OCI-LY7 (cell line): Measurements from ENCODE around the gene KCTD18. TPM values are rescaled to one million over a fixed set of nuclear protein-coding genes. Genes with fewer than 3 reads are reported as not detected.

ENCODE experiments used
- BruUV-seq: library from RNA; stranded (reverse); fragments of 400-500 nt; replicated peaks from 2 replicates; lab custom pipeline; 2021; lab: Mats Ljungman, UMichigan
- CTCF ChIA-PET: fragments of 300-600 bp; sonication (Branson Sonifier 250); formaldehyde crosslinking; loops from one replicate; lab custom pipeline; 2022; ENCODE audit warnings: antibody characterized with exemption; ENCODE audit not compliant: unreplicated experiment; lab: Charles Lee
- POLR2A ChIA-PET: fragments of 300-600 bp; sonication (Branson Sonifier 250); formaldehyde crosslinking; loops from one replicate; lab custom pipeline; 2022; ENCODE audit warnings: antibody characterized with exemption; lab: Charles Lee
- DNase-seq: peaks from one replicate; pipeline ENCODE4 v3.0.0-alpha.2; 2015; ENCODE audit warnings: low spot score
- H2AFZ ChIP-seq: fragments of 200-600 bp; sonication (generic), shearing (Covaris generic); 2 replicates; pipeline ENCODE4 v1.6.1; 2014; ENCODE audit warnings: mild to moderate bottlenecking, antibody characterized with exemption, low read length, moderate library complexity
- H3K27ac ChIP-seq: fragments of 200-600 bp; sonication (generic); 2 replicates; pipeline ENCODE4 v1.5.1; 2014; ENCODE audit warnings: mixed run types, low read depth, mild to moderate bottlenecking, moderate library complexity, low read length, inconsistent platforms; ENCODE audit not compliant: poor library complexity, severe bottlenecking
- H3K36me3 ChIP-seq: fragments of 200-600 bp; sonication (generic); 2 replicates; pipeline ENCODE4 v1.6.1; 2014; ENCODE audit warnings: mild to moderate bottlenecking, antibody characterized with exemption, low read length, moderate library complexity, mixed read lengths; ENCODE audit not compliant: insufficient read depth
- H3K4me1 ChIP-seq: fragments of 200-600 bp; sonication (generic); 2 replicates; pipeline ENCODE4 v1.5.1; 2014; ENCODE audit warnings: mild to moderate bottlenecking, low read length; ENCODE audit not compliant: insufficient read depth, poor library complexity, severe bottlenecking
- H3K4me2 ChIP-seq: fragments of 200-600 bp; sonication (generic); 2 replicates; pipeline ENCODE4 v1.6.1; 2014; ENCODE audit warnings: mild to moderate bottlenecking, low read length
- H3K4me3 ChIP-seq: fragments of 200-600 bp; sonication (generic); 2 replicates; pipeline ENCODE4 v1.5.1; 2014; ENCODE audit warnings: mild to moderate bottlenecking, low read depth, low read length; ENCODE audit not compliant: poor library complexity, severe bottlenecking
- H3K79me2 ChIP-seq: fragments of 200-600 bp; sonication (generic); 2 replicates; pipeline ENCODE4 v1.6.1; 2016; ENCODE audit warnings: low read depth, mild to moderate bottlenecking, low read length, moderate library complexity, mixed read lengths; ENCODE audit not compliant: insufficient read depth
- H3K9me2 ChIP-seq: fragments of 200-600 bp; sonication (generic); 2 replicates; pipeline ENCODE4 v1.6.1; 2016; ENCODE audit warnings: mild to moderate bottlenecking, low read length, mixed read lengths; ENCODE audit not compliant: insufficient read depth
- H3K9me3 ChIP-seq: fragments of 200-600 bp; sonication (generic); 2 replicates; pipeline ENCODE4 v1.6.1; 2014; ENCODE audit warnings: mild to moderate bottlenecking, mixed run types, low read length, mixed read lengths
- H4K20me1 ChIP-seq: fragments of 200-600 bp; sonication (generic); 2 replicates; pipeline ENCODE4 v1.6.1; 2014; ENCODE audit warnings: mild to moderate bottlenecking, antibody characterized with exemption, low read length, moderate library complexity, mixed read lengths; ENCODE audit not compliant: insufficient read depth
- CTCF ChIP-seq: fragments of 200-600 bp; sonication (generic); conservative IDR thresholded peaks from 2 replicates; pipeline ENCODE4 v1.5.1; 2014; ENCODE audit warnings: mild to moderate bottlenecking, antibody characterized with exemption, low read length, moderate library complexity, mixed read lengths
- EZH2phosphoT487 ChIP-seq: fragments of 200-600 bp; sonication (generic); IDR thresholded peaks from 2 replicates; pipeline ENCODE4 v1.6.1; 2018; ENCODE audit warnings: low read depth, borderline replicate concordance, mild to moderate bottlenecking, mixed run types, antibody characterized with exemption, low read length, moderate library complexity, mixed read lengths
- intact Hi-C: fragments of 100-400 bp; cut with micrococcal nuclease; formaldehyde crosslinking; loops from one replicate; pipeline ENCODE4 v1.10.0; 2022; ENCODE audit not compliant: unreplicated experiment
- total RNA-seq, 2 experiments: library from RNA; depleted of rRNA in 1 of 2; stranded (reverse); fragments of >200 nt in 1 of 2; shearing (Covaris generic) in 1 of 2; gene quantifications; 2 replicates each; pipeline ENCODE4 v1.2.3, GENCODE V29; 2014 to 2022

The KCTD18 gene
- total RNA-seq, 2 experiments from 2014 or later = 10.9 to 16.2 TPM

- Histone ChIP-seq H4K20me1 (no peaks in the 10 kb centered on the region), H3K36me3 (no peaks in the 10 kb centered on the region), H3K9me2 (no peaks in the 10 kb centered on the region), H3K27ac (no peak overlapping the region), H2AFZ (peak overlapping the region; percentile 80; the same call in 1 of the 2 replicates), H3K4me1 (peaks cover 26% of the 10 kb centered on the region), H3K79me2 (no peaks in the 10 kb centered on the region), H3K4me2 (peak overlapping the region; percentile 18), H3K4me3 (no peak overlapping the region), H3K9me3 (no peaks in the 10 kb centered on the region)
- intact Hi-C loops = no loop called here
- BruUV-seq = no TSS peak
- no peak for TF ChIP-seq CTCF
- no peak for TF ChIP-seq EZH2phosphoT487
- CTCF ChIA-PET = no interaction called here
- DNase-seq = peak; percentile 35
- POLR2A ChIA-PET = interaction anchor here (0.6 to 0.7 kb wide), 2 partner anchors 10 to 293 kb away, joined by 3 to 4 read pairs; no protein-coding TSS in a partner anchor
These were observed 46.4 kb downstream of the KCTD18 start for GRCh38 chr2:200463452-200463851.

GRCh38 chr2:200461846-200462710, 47.8 kb downstream of the KCTD18 start:
- Histone ChIP-seq H2AFZ (no peak overlapping the region), H3K27ac (no peak overlapping the region), H3K79me2 (no peaks in the 10 kb centered on the region), H4K20me1 (no peaks in the 10 kb centered on the region), H3K9me2 (no peaks in the 10 kb centered on the region), H3K9me3 (no peaks in the 10 kb centered on the region), H3K4me3 (no peak overlapping the region), H3K4me2 (no peak overlapping the region), H3K36me3 (no peaks in the 10 kb centered on the region), H3K4me1 (peaks cover 19% of the 10 kb centered on the region)
- no peak for TF ChIP-seq CTCF
- no peak for TF ChIP-seq EZH2phosphoT487
- intact Hi-C loops = no loop called here
- POLR2A ChIA-PET = interaction anchor here (0.7 to 1.5 kb wide), 3 partner anchors 18 to 990 kb away, joined by 3 to 6 read pairs (median 3); partner anchors contain the start of gene STRADB
- BruUV-seq = no TSS peak
- CTCF ChIA-PET = no interaction called here
- DNase-seq = no peak

GRCh38 chr2:200459101-200459500, 50.8 kb downstream of the KCTD18 start:
- BruUV-seq = no TSS peak
- no peaks in the 10 kb centered on the region for H3K9me3 ChIP-seq
- H3K4me2 ChIP-seq = no peak overlapping the region
- no peak for TF ChIP-seq CTCF
- no peak for TF ChIP-seq EZH2phosphoT487
- no peaks in the 10 kb centered on the region for H3K9me2 ChIP-seq
- intact Hi-C loops = no loop called here
- no peak overlapping the region for H3K4me3 ChIP-seq
- CTCF ChIA-PET = no interaction called here
- no peaks in the 10 kb centered on the region for H4K20me1 ChIP-seq
- no peak overlapping the region for H2AFZ ChIP-seq
- no peak overlapping the region for H3K27ac ChIP-seq
- H3K4me1 ChIP-seq = peaks cover 26% of the 10 kb centered on the region
- DNase-seq = no peak
- no peaks in the 10 kb centered on the region for H3K79me2 ChIP-seq
- POLR2A ChIA-PET = interaction anchor here (1.1 kb wide), 1 partner anchor 10 kb away, joined by 3 read pairs; no protein-coding TSS in a partner anchor
- H3K36me3 ChIP-seq = no peaks in the 10 kb centered on the region
